ENCODE data around the gene B2M. TPM values are rescaled to one million over a fixed set of nuclear protein-coding genes. Genes with fewer than 3 reads are reported as not detected.

The B2M gene
- total and polyA plus RNA-seq, 2 of the 13 experiments (the other 11 are each of a cell fraction or from before 2014, with no cell fraction given): 784 to 857 TPM

DNA sequence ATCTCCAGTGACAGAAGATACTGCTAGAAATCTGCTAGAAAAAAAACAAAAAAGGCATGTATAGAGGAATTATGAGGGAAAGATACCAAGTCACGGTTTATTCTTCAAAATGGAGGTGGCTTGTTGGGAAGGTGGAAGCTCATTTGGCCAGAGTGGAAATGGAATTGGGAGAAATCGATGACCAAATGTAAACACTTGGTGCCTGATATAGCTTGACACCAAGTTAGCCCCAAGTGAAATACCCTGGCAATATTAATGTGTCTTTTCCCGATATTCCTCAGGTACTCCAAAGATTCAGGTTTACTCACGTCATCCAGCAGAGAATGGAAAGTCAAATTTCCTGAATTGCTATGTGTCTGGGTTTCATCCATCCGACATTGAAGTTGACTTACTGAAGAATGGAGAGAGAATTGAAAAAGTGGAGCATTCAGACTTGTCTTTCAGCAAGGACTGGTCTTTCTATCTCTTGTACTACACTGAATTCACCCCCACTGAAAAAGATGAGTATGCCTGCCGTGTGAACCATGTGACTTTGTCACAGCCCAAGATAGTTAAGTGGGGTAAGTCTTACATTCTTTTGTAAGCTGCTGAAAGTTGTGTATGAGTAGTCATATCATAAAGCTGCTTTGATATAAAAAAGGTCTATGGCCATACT, 4.0 kb downstream of the B2M start:
- Histone ChIP-seq H3K9ac (ENCODE audit: insufficient read depth, low read depth, low read length) (no peak overlapping the region), H3K4me2 (ENCODE audit: low read depth, low read length) (no peak overlapping the region), H3K4me3 (replicated peaks in 1 of 3; ENCODE audit: insufficient read depth in 1 of 3, low read depth in 2 of 3, low read length in 3 of 3) (no peak overlapping the region), H3K79me2 (ENCODE audit: insufficient read depth, low read length) (peaks cover 39% of the 10 kb centered on the region), H3K27me3 (ENCODE audit: control insufficient read depth in 1 of 2, insufficient read depth in 2 of 2, low read length in 2 of 2) (no peaks in the 10 kb centered on the region; a peak in 1 of 5 replicates), H3K4me1 (ENCODE audit: insufficient read depth, low read length) (peaks cover 35% of the 10 kb centered on the region), H3K36me3 (replicated peaks in 1 of 2; ENCODE audit: control insufficient read depth in 1 of 2, insufficient read depth in 2 of 2, low read length in 2 of 2) (peaks cover 8 to 29% of the 10 kb centered on the region in 2 experiments), H3K9me3 (ENCODE audit: low read length) (no peaks in the 10 kb centered on the region), H2AFZ (ENCODE audit: low read length) (no peak overlapping the region), H3K27ac (ENCODE audit: extremely low read length, insufficient read depth, low read length) (no peak overlapping the region), H4K20me1 (ENCODE audit: insufficient read depth, low read length) (peaks cover 17% of the 10 kb centered on the region; the same call in 1 of the 2 replicates)
- intact Hi-C loops (cut with micrococcal nuclease; ENCODE audit: unreplicated experiment) (no loop called here), in situ Hi-C loops (cut with HindIII; ENCODE audit: extremely low pct_ligation_motif_present, low pct_unique_long_range_greater_than_20kb) (no loop called here)
- no TSS peak for BruUV-seq (replicated peaks)
- DNase-seq (ENCODE audit: low spot score) (no peak), ATAC-seq (no peak), FAIRE-seq (no peak)
- TF ChIP-seq ZNF75D (CRISPR knock-in tag; IDR thresholded peaks at IDR 0.05; ENCODE audit: borderline replicate concordance) (no peak), RBFOX2 (IDR thresholded peaks at IDR 0.05; ENCODE audit: low read depth, low read length) (0 out of 2 replicates have a peak, but pooled peaks have one; percentile 19)
- ChIA-PET POLR2A (interaction anchor here (6.6 kb wide), 1 partner anchor 13 kb away, joined by 157 read pairs; no protein-coding TSS in a partner anchor), CTCF (ENCODE audit: low intra/inter-chr PET ratio, low total read pairs) (no interaction called here)
- WGBS (ENCODE audit: low lambda C conversion rate): 95% methylated on average over 6 of the region's 6 CpGs

DNA sequence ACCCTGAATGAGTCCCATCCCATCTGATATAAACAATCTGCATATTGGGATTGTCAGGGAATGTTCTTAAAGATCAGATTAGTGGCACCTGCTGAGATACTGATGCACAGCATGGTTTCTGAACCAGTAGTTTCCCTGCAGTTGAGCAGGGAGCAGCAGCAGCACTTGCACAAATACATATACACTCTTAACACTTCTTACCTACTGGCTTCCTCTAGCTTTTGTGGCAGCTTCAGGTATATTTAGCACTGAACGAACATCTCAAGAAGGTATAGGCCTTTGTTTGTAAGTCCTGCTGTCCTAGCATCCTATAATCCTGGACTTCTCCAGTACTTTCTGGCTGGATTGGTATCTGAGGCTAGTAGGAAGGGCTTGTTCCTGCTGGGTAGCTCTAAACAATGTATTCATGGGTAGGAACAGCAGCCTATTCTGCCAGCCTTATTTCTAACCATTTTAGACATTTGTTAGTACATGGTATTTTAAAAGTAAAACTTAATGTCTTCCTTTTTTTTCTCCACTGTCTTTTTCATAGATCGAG, 4.5 kb downstream of the B2M start:
- H4K20me1 ChIP-seq (ENCODE audit: insufficient read depth, low read length): peaks cover 17% of the 10 kb centered on the region; the same call in 1 of the 2 replicates
- BruUV-seq (replicated peaks): no TSS peak
- peaks cover 39% of the 10 kb centered on the region for H3K79me2 ChIP-seq (ENCODE audit: insufficient read depth, low read length)
- no peak for DNase-seq (ENCODE audit: low spot score)
- no peak for ATAC-seq
- TF ChIP-seq, protein P1, sequence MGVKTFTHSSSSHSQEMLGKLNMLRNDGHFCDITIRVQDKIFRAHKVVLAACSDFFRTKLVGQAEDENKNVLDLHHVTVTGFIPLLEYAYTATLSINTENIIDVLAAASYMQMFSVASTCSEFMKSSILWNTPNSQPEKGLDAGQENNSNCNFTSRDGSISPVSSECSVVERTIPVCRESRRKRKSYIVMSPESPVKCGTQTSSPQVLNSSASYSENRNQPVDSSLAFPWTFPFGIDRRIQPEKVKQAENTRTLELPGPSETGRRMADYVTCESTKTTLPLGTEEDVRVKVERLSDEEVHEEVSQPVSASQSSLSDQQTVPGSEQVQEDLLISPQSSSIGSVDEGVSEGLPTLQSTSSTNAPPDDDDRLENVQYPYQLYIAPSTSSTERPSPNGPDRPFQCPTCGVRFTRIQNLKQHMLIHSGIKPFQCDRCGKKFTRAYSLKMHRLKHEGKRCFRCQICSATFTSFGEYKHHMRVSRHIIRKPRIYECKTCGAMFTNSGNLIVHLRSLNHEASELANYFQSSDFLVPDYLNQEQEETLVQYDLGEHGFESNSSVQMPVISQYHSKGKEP (CRISPR knock-in tag; IDR thresholded peaks at IDR 0.05): no peak
- TF ChIP-seq POLR2A (IDR thresholded peaks at IDR 0.05; ENCODE audit: insufficient read depth in 1 of 2, low read depth in 2 of 2, low read length in 2 of 2) (0 out of 4 replicates have a peak, but pooled peaks of 1 of the 2 experiments have one; percentile 24), ZNF335 (CRISPR knock-in tag; IDR thresholded peaks at IDR 0.05) (no peak), POLR2AphosphoS2 (IDR thresholded peaks at IDR 0.05; ENCODE audit: low read depth, low read length) (no peak), ZNF317 (CRISPR knock-in tag; IDR thresholded peaks at IDR 0.05) (no peak)
- TF ChIP-seq, protein P2, sequence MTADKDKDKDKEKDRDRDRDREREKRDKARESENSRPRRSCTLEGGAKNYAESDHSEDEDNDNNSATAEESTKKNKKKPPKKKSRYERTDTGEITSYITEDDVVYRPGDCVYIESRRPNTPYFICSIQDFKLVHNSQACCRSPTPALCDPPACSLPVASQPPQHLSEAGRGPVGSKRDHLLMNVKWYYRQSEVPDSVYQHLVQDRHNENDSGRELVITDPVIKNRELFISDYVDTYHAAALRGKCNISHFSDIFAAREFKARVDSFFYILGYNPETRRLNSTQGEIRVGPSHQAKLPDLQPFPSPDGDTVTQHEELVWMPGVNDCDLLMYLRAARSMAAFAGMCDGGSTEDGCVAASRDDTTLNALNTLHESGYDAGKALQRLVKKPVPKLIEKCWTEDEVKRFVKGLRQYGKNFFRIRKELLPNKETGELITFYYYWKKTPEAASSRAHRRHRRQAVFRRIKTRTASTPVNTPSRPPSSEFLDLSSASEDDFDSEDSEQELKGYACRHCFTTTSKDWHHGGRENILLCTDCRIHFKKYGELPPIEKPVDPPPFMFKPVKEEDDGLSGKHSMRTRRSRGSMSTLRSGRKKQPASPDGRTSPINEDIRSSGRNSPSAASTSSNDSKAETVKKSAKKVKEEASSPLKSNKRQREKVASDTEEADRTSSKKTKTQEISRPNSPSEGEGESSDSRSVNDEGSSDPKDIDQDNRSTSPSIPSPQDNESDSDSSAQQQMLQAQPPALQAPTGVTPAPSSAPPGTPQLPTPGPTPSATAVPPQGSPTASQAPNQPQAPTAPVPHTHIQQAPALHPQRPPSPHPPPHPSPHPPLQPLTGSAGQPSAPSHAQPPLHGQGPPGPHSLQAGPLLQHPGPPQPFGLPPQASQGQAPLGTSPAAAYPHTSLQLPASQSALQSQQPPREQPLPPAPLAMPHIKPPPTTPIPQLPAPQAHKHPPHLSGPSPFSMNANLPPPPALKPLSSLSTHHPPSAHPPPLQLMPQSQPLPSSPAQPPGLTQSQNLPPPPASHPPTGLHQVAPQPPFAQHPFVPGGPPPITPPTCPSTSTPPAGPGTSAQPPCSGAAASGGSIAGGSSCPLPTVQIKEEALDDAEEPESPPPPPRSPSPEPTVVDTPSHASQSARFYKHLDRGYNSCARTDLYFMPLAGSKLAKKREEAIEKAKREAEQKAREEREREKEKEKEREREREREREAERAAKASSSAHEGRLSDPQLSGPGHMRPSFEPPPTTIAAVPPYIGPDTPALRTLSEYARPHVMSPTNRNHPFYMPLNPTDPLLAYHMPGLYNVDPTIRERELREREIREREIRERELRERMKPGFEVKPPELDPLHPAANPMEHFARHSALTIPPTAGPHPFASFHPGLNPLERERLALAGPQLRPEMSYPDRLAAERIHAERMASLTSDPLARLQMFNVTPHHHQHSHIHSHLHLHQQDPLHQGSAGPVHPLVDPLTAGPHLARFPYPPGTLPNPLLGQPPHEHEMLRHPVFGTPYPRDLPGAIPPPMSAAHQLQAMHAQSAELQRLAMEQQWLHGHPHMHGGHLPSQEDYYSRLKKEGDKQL (CRISPR knock-in tag; IDR thresholded peaks at IDR 0.05; ENCODE audit: low read depth): no peak
- POLR2A ChIA-PET: interaction anchor here (6.6 kb wide), 1 partner anchor 12 kb away, joined by 157 read pairs; no protein-coding TSS in a partner anchor
- no peak overlapping the region for H3K4me2 ChIP-seq (ENCODE audit: low read depth, low read length)
- WGBS (ENCODE audit: low lambda C conversion rate): 97% methylated on average over 2 of the region's 2 CpGs
- in situ Hi-C loops (cut with HindIII; ENCODE audit: extremely low pct_ligation_motif_present, low pct_unique_long_range_greater_than_20kb) (no loop called here), intact Hi-C loops (cut with micrococcal nuclease; ENCODE audit: unreplicated experiment) (no loop called here)
- CTCF ChIA-PET (ENCODE audit: low intra/inter-chr PET ratio, low total read pairs): no interaction called here
- no peak overlapping the region for H3K9ac ChIP-seq (ENCODE audit: insufficient read depth, low read depth, low read length)
- no peak overlapping the region for H3K4me3 ChIP-seq (replicated peaks in 1 of 3; ENCODE audit: insufficient read depth in 1 of 3, low read depth in 2 of 3, low read length in 3 of 3)
- no peak for FAIRE-seq
- H3K4me1 ChIP-seq (ENCODE audit: insufficient read depth, low read length): peaks cover 37% of the 10 kb centered on the region
- H3K27me3 ChIP-seq (ENCODE audit: control insufficient read depth in 1 of 2, insufficient read depth in 2 of 2, low read length in 2 of 2): no peaks in the 10 kb centered on the region; a peak in 1 of 5 replicates
- no peak overlapping the region for H3K27ac ChIP-seq (ENCODE audit: extremely low read length, insufficient read depth, low read length)
- no peaks in the 10 kb centered on the region for H3K9me3 ChIP-seq (ENCODE audit: low read length)
- H2AFZ ChIP-seq (ENCODE audit: low read length): no peak overlapping the region
- peaks cover 8 to 29% of the 10 kb centered on the region in 2 experiments for H3K36me3 ChIP-seq (replicated peaks in 1 of 2; ENCODE audit: control insufficient read depth in 1 of 2, insufficient read depth in 2 of 2, low read length in 2 of 2)
